NOMO-1 treated with dmso at 0.1 percent for 144 hours (cell line): ENCODE data around the gene DNAH10.

Source experiments
- DNase-seq: peaks from one replicate; lab custom pipeline; 2025; ENCODE audit not compliant: unreplicated experiment; lab: John Stamatoyannopoulos, UW

The DNAH10 gene

GRCh38 chr12:123877968-123878367, 115.9 kb downstream of the DNAH10 start:
- peak; percentile 47 for DNase-seq

DNA sequence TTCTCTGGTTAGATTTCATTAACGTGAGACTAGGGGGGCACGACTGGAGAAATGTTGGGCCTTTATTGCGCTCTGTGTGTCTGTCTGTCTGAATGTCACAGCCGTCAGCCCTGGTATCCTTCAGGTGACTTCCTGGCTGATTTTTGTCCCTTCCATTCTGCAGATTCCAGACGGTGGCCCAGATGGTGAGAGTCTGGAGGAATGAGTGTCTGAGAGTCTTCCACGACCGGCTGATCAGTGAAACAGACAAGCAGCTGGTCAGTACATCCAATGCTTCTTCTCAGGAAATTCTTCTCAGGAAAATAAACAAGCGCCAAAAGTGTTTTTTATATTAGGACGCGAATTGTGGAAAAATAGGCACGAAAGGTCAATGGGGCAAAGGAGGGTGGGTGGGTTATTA, 117.0 kb downstream of the DNAH10 start:
- no peak for DNase-seq

GRCh38 chr12:123879691-123880090, 117.6 kb downstream of the DNAH10 start:
- no peak for DNase-seq

DNA sequence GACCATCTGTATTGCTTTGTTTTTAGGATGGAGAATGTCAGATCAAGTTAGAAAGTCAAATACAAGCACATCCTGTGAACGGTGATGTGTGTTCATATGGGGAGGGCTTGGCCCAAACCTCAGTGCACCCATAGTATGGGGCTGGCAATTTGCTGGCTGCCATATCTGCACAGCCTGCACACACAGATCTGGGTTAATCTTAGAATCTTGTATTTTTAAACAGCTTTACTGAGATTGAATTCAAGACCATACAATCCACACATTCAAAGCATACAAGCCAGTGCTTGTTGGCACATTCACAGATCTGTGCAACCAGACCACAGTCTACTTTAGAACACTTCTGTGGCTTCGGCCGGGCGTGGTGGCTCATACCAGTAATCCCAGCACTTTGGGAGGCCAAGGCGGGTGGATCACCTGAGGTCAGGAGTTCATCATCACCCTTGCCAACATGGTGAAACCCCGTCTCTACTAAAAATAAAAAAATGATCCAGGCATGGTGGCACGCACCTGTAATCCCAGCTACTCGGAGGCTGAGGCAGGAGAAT, 120.1 kb downstream of the DNAH10 start:
- DNase-seq: no peak

DNA sequence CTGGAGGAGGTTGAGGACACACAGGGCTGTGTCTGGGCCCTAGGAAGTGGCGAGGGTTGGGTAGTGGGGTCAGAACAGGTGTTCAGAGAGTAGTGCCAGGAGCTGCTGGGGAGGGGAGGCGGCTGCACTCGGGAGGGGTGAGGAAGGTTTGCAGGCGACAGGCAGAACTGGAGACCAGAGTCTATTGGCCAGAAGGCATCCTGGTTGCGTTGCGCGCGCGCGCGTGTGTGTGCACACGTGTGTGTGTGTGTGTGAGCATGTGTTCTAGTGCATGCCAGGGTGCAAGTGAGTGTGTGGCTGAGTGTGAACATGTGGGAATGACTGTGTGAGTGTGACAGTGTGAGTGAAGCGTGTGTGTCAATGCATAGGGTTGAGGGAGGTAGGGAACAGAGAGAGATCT, 124.2 kb downstream of the DNAH10 start:
- no peak for DNase-seq

DNA sequence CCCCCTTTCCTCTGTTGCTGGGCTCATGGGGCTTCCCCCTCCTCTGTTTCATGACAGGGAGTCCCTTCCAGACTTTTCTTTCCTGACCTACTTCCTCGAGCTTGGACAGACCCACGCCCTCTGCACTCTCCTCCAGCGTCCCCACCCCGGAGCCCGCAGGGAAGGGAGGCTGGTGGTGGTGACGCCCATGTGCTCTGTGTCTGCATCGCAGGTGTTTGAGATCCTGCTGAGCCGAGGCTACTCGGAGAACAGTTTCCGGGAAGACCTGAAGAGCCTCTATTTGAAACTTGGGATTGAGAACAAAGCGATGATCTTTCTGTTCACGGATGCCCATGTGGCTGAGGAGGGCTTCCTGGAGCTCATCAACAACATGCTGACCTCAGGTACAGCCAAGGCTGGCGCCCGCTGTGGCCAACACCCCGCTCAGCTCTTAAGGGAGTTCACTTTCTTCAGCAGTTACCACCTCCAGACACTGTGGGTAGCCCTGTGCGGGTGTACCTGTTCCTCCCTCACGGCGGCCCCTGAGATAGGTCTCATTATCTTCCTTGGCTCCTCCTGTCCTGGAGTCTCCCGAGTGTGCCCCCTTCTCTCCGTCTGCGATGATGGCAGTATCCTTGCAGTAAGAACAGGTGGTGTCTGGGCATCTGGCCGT, 125.0 kb downstream of the DNAH10 start:
- no peak for DNase-seq

DNA sequence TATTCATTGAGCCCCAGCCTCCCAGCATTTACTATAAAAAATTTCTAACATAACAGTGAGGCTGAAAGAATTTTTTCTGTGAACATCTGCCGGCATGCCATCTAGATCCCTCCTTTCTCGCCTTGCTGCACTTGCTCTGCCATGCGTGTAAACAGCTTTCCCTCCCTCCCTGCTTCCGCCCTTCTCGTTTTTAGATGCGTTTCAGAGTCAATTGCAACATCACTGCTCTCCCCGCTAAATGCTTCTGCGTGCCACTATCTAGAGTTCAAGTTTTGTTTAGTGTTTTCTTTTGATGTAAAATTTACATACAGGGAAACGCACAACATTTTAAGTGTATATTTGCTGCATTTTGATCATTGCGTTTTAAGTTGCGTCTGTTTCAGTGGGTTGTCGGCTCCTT, 126.9 kb downstream of the DNAH10 start:
- DNase-seq: peak; percentile 40

GRCh38 chr12:123889848-123890535, 127.9 kb downstream of the DNAH10 start:
- no peak for DNase-seq

DNA sequence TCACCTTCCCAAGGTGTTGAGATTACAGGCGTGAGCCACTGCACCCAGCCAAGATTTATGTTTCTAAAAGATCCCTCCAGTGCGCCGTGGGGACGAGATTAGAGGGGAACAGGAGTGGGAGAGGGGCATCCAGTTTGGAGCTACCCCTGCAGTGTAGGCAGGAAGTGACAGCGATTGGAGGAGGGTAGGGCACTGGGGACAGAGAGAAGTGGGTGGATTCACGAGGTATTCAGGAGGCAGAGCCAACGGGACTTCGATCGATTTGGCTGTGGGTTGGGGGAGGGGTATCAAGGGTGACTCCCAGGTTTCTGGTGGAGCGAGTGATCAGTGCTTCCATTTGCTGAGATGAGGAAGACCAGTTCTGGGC, 128.4 kb downstream of the DNAH10 start:
- DNase-seq: no peak

DNA sequence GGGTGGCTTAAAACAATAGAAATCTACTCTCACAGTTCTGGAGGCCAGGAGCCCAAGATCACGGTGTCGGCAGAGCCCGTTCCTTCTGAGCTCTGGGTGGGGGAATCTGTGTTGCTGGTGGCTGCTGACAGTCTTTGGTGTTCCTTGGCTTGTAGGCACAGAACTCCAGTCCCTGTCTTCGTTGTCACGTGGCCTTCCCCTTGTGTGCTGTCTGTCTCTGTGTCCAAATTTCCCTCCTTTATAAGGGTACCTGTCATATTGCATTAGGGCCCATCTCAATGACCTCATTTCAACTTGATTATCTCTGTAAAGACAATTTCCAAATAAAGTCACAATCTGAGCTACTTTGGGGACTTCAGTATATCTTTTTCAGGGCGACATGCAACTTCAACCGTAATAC, 128.9 kb downstream of the DNAH10 start:
- no peak for DNase-seq

GRCh38 chr12:123891516-123892179, 129.5 kb downstream of the DNAH10 start:
- no peak for DNase-seq

DNA sequence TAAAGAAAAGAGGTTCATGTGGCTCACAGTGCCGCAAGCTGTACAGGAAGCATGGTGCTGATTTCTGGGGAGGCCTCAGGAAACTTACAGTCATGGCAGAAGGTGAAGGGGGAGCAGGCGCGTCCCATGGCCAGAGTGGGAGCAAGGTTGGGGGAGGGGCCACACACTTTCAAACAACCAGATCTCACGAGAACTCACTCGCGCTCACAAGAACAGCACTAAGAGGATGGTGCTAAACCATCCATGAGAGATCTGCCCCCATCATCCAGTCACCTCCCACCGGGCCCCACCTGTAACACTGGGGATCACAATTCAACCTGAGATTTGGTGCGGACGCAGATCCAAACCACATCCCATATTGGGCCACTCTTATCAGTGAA, 130.1 kb downstream of the DNAH10 start:
- DNase-seq: no peak

GRCh38 chr12:123892853-123893252, 130.8 kb downstream of the DNAH10 start:
- no peak for DNase-seq

DNA sequence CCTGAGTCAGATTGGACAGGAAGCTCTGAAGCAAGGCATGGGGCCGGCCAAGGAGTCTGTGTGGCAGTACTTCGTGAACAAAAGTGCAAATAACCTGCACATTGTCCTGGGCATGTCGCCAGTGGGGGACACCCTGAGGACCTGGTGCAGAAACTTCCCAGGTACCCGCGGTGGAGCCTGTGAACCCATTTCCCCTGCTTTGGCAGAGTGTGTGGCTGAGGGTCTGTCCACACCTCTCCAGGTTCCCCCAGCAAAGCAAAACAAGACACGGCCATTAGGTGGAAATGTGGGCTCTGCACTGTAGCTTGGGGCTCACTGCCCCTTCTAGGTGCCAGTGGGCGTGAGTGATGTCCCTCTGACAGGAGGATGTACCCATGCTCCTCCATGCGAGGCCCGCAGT, 131.2 kb downstream of the DNAH10 start:
- no peak for DNase-seq

GRCh38 chr12:123894823-123895345, 132.8 kb downstream of the DNAH10 start:
- DNase-seq: no peak

DNA sequence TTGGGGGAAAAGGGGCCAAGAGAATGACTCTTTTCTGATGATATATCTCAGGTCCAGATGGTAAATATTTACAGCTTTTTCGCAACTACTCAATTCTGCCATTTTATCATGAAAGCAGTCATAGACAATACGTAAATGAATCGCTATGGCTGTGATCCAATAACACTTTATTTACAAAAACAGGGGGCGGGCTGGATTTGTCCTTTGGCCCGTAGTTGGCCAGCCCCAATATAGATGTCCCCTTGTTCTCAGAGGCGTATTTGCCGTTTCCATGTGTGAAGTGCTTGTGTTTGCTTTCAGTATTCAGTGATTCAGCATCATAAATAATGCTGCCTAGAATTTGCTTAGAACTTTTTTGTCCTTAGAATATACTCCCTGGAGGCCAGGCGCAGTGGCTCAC, 133.3 kb downstream of the DNAH10 start:
- no peak for DNase-seq

- no peak for DNase-seq
Measured at GRCh38 chr12:123896767-123897166, 134.7 kb downstream of the DNAH10 start.

DNA sequence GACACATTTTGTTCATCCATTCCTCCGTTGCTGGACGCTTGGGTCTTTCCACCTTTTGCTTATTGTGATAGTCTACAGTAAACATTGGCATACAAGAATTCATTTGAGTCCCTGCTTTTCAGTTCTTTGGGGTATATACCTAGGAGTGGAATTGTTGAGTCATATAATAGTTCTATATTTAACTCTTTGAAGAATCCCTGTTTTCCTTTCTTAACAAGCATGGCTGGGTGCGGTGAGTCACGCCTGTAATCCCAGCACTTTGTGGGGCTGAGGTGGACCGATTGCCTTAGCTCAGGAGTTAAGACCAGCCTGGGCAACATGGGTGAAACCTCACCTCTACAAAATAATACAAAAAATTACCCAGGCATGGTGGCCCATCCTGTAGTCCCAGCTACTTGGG, 135.1 kb downstream of the DNAH10 start:
- no peak for DNase-seq

GRCh38 chr12:123898673-123899072, 136.6 kb downstream of the DNAH10 start:
- no peak for DNase-seq

DNA sequence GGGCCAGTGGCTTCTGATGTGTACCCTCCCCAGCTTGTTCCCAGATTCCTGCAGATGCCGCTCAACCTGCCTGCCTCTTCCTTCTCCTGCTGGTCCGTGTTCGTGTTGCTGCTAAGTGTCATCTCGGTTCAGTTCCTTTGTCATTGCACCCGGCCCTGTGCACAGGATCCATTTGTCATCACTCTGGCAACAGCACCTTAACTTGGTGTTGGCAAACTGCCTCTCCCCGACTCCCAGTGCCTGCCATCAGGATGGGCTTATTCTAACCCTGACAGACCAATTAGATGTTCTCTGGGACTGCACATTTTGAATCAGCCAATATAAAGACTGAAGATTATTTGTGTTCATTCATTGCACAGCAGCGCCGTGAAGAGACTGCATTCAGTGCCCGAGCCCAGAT, 137.3 kb downstream of the DNAH10 start:
- DNase-seq: no peak

- no peak for DNase-seq
Measured at GRCh38 chr12:123900871-123901376, 138.8 kb downstream of the DNAH10 start.

- no peak for DNase-seq
Measured at GRCh38 chr12:123902821-123903220, 140.7 kb downstream of the DNAH10 start.
